Measurements from ENCODE around the gene KCNAB1.

- TF ChIP-seq YY1 (IDR thresholded peaks at IDR 0.05; ENCODE audit: insufficient read depth, insufficient read length) (no peak), ZNF274 (IDR thresholded peaks at IDR 0.05; ENCODE audit: low read depth, low read length) (no peak)
These were observed 6.1 kb downstream of the KCNAB1 start for GRCh38 chr3:156126467-156126866.

Measured in NT2/D1 (cell line).